ENCODE measurements around the gene ALDH1B1.

GRCh38 chr9:38344566-38345324 lies 47.8 kb upstream of the ALDH1B1 start:
- no peak for TF ChIP-seq SP1 (IDR thresholded peaks at IDR 0.05; ENCODE audit: low read depth, low read length)
- no peak for TF ChIP-seq POLR2AphosphoS5 (IDR thresholded peaks at IDR 0.05; ENCODE audit: low read length)
- TF ChIP-seq RAD21 (IDR thresholded peaks at IDR 0.05; ENCODE audit: insufficient read depth, low read depth, low read length), result no peak
- TF ChIP-seq POLR2A (IDR thresholded peaks at IDR 0.05; ENCODE audit: low read depth, low read length), result no peak
- TF ChIP-seq, protein P1, sequence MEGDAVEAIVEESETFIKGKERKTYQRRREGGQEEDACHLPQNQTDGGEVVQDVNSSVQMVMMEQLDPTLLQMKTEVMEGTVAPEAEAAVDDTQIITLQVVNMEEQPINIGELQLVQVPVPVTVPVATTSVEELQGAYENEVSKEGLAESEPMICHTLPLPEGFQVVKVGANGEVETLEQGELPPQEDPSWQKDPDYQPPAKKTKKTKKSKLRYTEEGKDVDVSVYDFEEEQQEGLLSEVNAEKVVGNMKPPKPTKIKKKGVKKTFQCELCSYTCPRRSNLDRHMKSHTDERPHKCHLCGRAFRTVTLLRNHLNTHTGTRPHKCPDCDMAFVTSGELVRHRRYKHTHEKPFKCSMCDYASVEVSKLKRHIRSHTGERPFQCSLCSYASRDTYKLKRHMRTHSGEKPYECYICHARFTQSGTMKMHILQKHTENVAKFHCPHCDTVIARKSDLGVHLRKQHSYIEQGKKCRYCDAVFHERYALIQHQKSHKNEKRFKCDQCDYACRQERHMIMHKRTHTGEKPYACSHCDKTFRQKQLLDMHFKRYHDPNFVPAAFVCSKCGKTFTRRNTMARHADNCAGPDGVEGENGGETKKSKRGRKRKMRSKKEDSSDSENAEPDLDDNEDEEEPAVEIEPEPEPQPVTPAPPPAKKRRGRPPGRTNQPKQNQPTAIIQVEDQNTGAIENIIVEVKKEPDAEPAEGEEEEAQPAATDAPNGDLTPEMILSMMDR (IDR thresholded peaks at IDR 0.05 in 2 of 3, conservative IDR thresholded peaks at IDR 0.05 in 1 of 3; ENCODE audit: control insufficient read depth in 2 of 3, extremely low read depth in 1 of 3, insufficient read depth in 1 of 3, low read depth in 3 of 3, low read length in 3 of 3), result no peak
- TF ChIP-seq BHLHE40 (IDR thresholded peaks at IDR 0.05; ENCODE audit: borderline replicate concordance in 1 of 2, low read depth in 2 of 2, low read length in 1 of 2), result no peak
- TF ChIP-seq, protein P2, sequence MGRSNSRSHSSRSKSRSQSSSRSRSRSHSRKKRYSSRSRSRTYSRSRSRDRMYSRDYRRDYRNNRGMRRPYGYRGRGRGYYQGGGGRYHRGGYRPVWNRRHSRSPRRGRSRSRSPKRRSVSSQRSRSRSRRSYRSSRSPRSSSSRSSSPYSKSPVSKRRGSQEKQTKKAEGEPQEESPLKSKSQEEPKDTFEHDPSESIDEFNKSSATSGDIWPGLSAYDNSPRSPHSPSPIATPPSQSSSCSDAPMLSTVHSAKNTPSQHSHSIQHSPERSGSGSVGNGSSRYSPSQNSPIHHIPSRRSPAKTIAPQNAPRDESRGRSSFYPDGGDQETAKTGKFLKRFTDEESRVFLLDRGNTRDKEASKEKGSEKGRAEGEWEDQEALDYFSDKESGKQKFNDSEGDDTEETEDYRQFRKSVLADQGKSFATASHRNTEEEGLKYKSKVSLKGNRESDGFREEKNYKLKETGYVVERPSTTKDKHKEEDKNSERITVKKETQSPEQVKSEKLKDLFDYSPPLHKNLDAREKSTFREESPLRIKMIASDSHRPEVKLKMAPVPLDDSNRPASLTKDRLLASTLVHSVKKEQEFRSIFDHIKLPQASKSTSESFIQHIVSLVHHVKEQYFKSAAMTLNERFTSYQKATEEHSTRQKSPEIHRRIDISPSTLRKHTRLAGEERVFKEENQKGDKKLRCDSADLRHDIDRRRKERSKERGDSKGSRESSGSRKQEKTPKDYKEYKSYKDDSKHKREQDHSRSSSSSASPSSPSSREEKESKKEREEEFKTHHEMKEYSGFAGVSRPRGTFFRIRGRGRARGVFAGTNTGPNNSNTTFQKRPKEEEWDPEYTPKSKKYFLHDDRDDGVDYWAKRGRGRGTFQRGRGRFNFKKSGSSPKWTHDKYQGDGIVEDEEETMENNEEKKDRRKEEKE (IDR thresholded peaks at IDR 0.05), result no peak
- TF ChIP-seq GABPA (IDR thresholded peaks at IDR 0.05; ENCODE audit: low read depth), result no peak
- TF ChIP-seq SMAD1 (IDR thresholded peaks at IDR 0.05; ENCODE audit: low read depth, partially characterized antibody), result no peak
- TF ChIP-seq CHD2 (IDR thresholded peaks at IDR 0.05; ENCODE audit: borderline replicate concordance, low read depth, low read length), result no peak
